ENCODE results near the gene LNPK.

Gene LNPK

DNA sequence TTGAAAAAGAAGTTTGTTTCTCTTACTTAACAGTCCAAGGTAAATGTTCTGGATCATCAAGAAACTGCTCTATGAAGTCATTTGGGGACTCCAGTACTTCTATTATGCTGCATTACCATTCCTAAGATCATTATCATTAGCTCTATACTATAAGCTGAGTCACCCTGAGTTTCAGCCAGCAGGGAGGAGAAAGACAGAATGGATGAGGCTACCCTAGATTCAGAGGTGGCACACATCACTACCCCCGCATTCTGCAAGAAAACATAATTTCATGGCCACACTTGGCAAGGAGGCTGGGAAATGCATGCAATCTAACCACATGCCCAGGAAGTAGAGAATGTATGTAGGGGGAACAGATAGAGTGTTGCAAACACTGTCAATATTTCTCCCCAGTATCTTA lies 16.6 kb upstream of the LNPK start:
- no peak for TF ChIP-seq FOXP2 (optimal IDR thresholded peaks at IDR 0.05; ENCODE audit: borderline replicate concordance, extremely low read depth, extremely low read length, insufficient read depth)
- TF ChIP-seq REST (IDR thresholded peaks at IDR 0.05; ENCODE audit: insufficient read depth in 1 of 2, low read depth in 2 of 2, low read length in 2 of 2) = no peak
- no peak for TF ChIP-seq POLR2AphosphoS5 (IDR thresholded peaks at IDR 0.05; ENCODE audit: low read depth, low read length)
- TF ChIP-seq SIN3A (IDR thresholded peaks at IDR 0.05; ENCODE audit: borderline replicate concordance, insufficient read depth, low read length) = no peak
- no peak for TF ChIP-seq TAF1 (IDR thresholded peaks at IDR 0.05; ENCODE audit: borderline replicate concordance, insufficient read depth, low read length)

GRCh38 chr2:176009445-176009844 lies 7.4 kb upstream of the LNPK start:
- TF ChIP-seq REST (IDR thresholded peaks at IDR 0.05; ENCODE audit: insufficient read depth in 1 of 2, low read depth in 2 of 2, low read length in 2 of 2) = no peak
- TF ChIP-seq FOXP2 (optimal IDR thresholded peaks at IDR 0.05; ENCODE audit: borderline replicate concordance, extremely low read depth, extremely low read length, insufficient read depth) = no peak
- TF ChIP-seq POLR2AphosphoS5 (IDR thresholded peaks at IDR 0.05; ENCODE audit: low read depth, low read length) = no peak
- TF ChIP-seq TAF1 (IDR thresholded peaks at IDR 0.05; ENCODE audit: borderline replicate concordance, insufficient read depth, low read length) = no peak
- no peak for TF ChIP-seq SIN3A (IDR thresholded peaks at IDR 0.05; ENCODE audit: borderline replicate concordance, insufficient read depth, low read length)

DNA sequence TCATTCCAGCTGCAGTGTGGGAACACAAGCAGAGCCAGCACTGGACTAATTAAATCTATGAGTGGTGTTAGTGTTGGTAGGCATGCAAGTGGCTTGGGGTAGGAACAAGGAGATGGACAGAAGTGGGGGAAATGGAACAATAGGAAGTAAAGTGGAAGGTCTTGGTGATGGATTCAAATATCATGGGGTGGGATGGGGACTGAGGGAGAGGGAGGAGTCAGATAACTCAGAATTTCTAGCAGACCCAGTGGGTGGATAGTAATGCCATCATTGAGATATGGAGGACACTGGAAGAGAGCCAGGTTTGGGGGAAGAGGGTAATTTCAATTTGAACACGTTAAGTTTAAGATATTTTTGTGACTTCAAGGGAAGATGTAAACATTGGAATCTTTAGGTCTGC lies 2.9 kb upstream of the LNPK start:
- TF ChIP-seq SIN3A (IDR thresholded peaks at IDR 0.05; ENCODE audit: borderline replicate concordance, insufficient read depth, low read length) = no peak
- TF ChIP-seq FOXP2 (optimal IDR thresholded peaks at IDR 0.05; ENCODE audit: borderline replicate concordance, extremely low read depth, extremely low read length, insufficient read depth) = no peak
- no peak for TF ChIP-seq POLR2AphosphoS5 (IDR thresholded peaks at IDR 0.05; ENCODE audit: low read depth, low read length)
- no peak for TF ChIP-seq TAF1 (IDR thresholded peaks at IDR 0.05; ENCODE audit: borderline replicate concordance, insufficient read depth, low read length)
- TF ChIP-seq REST (IDR thresholded peaks at IDR 0.05; ENCODE audit: insufficient read depth in 1 of 2, low read depth in 2 of 2, low read length in 2 of 2) = no peak

DNA sequence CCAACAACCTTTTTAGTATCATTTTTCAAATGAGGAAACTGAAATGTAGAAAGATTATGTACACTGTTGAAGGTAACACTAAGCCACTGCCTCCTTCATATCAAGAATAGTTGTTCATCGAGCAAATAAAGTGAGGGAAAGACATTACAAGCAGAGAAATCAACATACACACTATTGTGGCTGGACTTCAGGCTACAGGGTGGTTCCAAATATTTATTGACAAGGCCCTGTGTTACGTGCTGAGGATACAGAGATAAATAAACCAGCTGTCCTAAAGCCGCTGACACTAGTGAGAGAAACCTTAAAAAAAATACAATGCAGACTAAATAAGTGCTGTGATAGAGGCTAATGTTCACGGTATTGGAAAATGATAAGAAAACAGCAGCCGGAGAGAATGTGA lies 1.9 kb upstream of the LNPK start:
- TF ChIP-seq REST (IDR thresholded peaks at IDR 0.05; ENCODE audit: insufficient read depth in 1 of 2, low read depth in 2 of 2, low read length in 2 of 2) = no peak
- TF ChIP-seq SIN3A (IDR thresholded peaks at IDR 0.05; ENCODE audit: borderline replicate concordance, insufficient read depth, low read length) = no peak
- no peak for TF ChIP-seq TAF1 (IDR thresholded peaks at IDR 0.05; ENCODE audit: borderline replicate concordance, insufficient read depth, low read length)
- no peak for TF ChIP-seq POLR2AphosphoS5 (IDR thresholded peaks at IDR 0.05; ENCODE audit: low read depth, low read length)
- TF ChIP-seq FOXP2 (optimal IDR thresholded peaks at IDR 0.05; ENCODE audit: borderline replicate concordance, extremely low read depth, extremely low read length, insufficient read depth) = no peak

DNA sequence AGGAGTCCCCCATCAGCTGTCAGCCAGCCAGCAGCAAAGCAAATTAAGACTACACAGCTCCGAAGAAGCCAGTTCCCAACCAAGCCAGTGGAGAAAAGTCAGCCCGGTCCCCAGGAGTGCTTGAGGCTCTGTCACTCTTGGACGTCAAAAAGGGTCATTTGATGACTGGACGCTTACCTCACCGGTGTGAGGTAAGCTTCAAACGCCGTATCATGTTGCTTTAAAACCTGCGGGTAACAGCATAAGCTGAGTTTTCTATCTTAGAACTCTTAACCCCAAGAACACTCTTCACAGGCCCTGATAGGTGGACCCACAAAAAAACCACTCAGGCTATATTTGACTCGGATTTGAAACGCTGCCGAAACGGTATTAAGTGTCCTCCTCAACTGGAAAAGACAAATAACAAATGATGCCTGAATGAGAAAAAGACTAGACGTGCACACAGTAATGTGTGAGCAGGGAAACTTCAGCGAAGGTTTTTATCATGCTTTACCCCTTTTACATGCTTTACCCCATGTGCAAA lies 682 bp upstream of the LNPK start:
- TF ChIP-seq FOXP2 (optimal IDR thresholded peaks at IDR 0.05; ENCODE audit: borderline replicate concordance, extremely low read depth, extremely low read length, insufficient read depth) (no peak), SIN3A (IDR thresholded peaks at IDR 0.05; ENCODE audit: borderline replicate concordance, insufficient read depth, low read length) (no peak), POLR2AphosphoS5 (IDR thresholded peaks at IDR 0.05; ENCODE audit: low read depth, low read length) (no peak), REST (IDR thresholded peaks at IDR 0.05; ENCODE audit: insufficient read depth in 1 of 2, low read depth in 2 of 2, low read length in 2 of 2) (no peak), TAF1 (IDR thresholded peaks at IDR 0.05; ENCODE audit: borderline replicate concordance, insufficient read depth, low read length) (no peak)

Data from PFSK-1 (cell line).